DMS 273 (cell line): ENCODE results near the gene TNFAIP2.

Source experiments
- DNase-seq: peaks from one replicate; lab custom pipeline; 2025; ENCODE audit not compliant: unreplicated experiment; lab: John Stamatoyannopoulos, UW

Gene TNFAIP2

DNA sequence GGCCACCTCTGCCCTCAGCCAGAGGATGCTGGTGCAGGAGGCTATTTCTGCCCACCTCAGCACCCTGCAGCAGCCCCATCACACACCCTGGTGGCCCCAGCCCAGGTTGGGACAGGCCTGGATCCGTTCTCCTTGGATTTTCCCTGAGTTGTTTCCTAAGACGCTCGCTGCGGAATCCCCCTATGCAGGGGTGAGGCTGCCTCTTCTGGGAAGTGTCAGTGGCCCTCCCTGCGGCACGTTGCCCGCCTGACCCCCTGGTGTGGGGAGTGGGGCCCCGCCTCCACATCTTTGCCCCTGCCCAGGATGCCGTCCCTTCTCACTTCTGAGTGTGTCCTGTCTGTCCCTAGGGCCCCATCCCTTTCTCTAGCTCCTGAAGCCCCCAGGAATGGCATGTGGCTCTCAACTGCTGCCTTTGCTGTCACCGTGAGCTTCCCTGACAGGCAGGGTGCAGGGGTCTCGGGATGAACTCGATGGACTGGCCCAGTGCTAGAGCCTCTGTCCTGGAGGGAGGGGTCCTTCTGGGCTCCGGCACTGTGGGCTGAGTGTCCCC lies 29.3 kb upstream of the TNFAIP2 start:
- no peak for DNase-seq

GRCh38 chr14:103094406-103095209 lies 28.7 kb upstream of the TNFAIP2 start, which contains the start of gene EXOC3L4:
TSS of gene EXOC3L4 (plus strand) at chr14:103094725. CDS start at chr14:103100220, 5,495 bp downstream.
- DNase-seq, result no peak

DNA sequence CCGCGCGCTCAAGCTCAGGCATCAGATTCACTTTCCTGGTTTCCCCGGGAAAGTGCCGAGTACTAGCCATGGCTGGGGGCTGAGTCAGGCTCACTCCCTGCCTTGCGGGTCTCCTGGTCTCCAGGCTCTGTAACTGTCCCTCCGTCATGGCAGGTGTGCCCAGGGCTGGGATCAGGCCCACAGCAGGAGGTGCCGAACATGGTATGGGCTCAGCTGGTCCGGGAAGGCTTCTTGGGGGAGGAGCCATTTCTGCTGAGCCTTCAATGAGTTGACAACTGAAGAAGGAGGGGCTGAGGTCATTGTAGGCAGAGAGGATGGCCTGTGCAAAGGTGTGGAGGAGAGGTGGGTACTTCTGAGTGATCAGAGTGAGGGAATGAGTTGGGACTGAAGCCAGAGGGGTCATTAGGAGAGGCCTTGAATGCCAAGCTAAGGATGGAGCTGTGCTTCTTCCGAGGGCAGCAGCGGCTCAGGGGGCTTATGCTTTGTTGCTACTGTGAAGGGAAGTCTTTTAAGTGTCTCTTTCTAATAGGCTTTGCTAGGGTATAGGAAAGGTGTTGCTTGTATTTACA lies 28.0 kb upstream of the TNFAIP2 start:
- no peak for DNase-seq

DNA sequence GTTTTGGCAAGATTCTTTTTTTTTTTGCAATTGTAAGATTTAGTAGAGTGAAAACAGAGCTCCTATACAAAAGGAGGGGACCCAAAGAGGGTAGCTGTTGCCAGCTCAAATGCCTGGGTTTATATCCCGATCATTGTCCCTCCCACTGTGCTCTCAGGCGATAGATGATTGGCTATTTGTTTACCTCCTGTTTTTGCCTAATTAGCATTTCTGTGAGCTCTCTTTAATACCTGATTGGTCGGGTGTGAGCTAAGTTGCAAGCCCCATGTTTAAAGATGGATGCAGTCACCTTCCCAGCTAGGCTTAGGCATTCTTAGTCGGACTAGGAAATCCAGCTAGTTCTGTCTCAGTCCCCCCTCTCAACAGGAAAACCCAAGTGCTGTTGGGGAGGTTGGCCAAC lies 26.9 kb upstream of the TNFAIP2 start:
- no peak for DNase-seq

- no peak for DNase-seq
Measured at GRCh38 chr14:103097244-103097993, 25.8 kb upstream of the TNFAIP2 start.

DNA sequence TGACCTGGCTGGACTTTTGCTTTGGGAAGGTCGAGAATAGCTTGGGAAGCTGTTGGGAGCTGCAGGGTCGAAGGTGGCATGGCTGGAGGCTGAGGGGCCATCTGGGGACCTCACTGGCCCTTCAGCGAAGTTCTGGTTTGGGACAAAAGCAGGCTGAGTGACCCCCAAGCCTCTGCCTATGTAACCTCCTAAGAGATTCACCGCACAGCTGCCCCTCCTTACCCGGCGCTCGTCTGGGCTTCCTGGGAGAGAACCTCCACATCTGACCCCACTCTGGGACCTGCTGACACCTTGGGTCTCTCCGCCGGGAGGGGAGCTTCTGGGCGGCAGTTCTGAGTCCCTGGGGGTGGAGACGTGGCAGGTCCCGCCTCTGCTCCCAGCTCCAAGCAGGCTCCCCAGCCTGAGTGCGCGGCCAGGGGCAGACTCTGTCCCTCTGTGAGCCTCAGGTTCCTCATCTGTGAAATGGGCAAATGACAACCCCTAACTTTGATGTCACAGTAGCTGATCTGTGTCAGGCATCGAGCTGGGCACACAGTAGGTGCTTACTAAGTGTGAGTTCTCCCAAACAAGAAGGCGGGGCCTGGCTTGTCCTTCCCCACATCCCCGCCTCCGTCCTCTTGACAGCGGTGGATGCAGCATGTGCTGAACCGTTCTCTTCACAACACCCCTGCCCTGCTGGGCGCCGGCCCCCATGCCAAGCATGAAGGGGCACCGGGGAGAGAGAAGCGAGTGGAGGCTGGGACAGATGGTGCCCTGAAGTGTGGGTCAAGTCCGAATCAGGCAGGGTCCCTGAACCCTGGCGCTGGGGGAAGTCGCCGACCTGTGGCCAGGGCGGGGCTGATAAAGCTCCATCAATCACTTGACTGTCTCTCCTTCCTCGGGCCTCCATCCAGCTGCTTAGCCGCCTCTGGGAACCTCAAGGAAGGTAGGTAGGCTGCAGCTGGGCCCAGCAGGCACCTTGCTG lies 25.0 kb upstream of the TNFAIP2 start:
- no peak for DNase-seq

GRCh38 chr14:103099081-103099732 lies 24.1 kb upstream of the TNFAIP2 start:
- DNase-seq, result no peak

GRCh38 chr14:103099733-103100280 lies 23.5 kb upstream of the TNFAIP2 start:
- DNase-seq, result no peak

GRCh38 chr14:103100281-103101121 lies 22.8 kb upstream of the TNFAIP2 start:
- DNase-seq, result no peak

- DNase-seq, result peak; percentile 33
Measured at GRCh38 chr14:103101257-103101962, 21.9 kb upstream of the TNFAIP2 start.

DNA sequence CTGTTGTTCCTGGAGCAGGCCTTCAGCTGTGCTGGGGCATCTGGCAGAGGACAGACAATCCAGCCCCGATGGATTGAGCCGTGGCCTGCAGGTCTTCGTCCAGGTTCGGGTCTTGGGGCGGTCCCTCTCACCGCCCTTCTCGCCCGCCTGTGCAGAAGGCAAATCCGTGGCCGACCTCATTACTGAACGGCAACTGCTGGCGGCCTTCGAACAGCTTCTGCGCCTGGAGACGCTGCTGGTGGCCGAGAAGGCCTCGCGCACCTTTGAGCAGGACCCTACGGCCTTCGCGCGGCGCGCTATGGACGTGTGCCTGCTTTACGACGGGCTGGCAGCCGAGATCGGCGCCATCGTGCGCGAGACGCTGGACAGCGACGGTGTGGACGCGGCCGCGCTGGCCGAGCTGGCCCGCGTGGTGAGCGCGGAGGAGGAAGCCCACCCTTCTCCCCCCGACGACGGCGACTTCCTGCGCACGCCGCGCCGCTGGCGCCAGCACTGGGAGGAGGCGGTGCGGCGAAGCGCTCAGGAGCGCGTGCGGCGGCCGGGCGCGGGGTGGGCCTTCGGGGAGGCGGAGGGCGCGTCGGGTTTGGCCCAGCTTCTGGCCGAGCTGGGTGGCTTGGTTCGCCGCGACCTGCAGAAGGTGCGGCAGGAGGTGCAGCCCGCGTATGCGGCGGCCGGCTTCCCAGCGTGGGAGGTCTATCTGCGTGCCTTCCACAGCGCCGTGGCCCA lies 21.1 kb upstream of the TNFAIP2 start:
- no peak for DNase-seq

GRCh38 chr14:103102689-103103260 lies 20.5 kb upstream of the TNFAIP2 start:
- DNase-seq, result no peak

DNA sequence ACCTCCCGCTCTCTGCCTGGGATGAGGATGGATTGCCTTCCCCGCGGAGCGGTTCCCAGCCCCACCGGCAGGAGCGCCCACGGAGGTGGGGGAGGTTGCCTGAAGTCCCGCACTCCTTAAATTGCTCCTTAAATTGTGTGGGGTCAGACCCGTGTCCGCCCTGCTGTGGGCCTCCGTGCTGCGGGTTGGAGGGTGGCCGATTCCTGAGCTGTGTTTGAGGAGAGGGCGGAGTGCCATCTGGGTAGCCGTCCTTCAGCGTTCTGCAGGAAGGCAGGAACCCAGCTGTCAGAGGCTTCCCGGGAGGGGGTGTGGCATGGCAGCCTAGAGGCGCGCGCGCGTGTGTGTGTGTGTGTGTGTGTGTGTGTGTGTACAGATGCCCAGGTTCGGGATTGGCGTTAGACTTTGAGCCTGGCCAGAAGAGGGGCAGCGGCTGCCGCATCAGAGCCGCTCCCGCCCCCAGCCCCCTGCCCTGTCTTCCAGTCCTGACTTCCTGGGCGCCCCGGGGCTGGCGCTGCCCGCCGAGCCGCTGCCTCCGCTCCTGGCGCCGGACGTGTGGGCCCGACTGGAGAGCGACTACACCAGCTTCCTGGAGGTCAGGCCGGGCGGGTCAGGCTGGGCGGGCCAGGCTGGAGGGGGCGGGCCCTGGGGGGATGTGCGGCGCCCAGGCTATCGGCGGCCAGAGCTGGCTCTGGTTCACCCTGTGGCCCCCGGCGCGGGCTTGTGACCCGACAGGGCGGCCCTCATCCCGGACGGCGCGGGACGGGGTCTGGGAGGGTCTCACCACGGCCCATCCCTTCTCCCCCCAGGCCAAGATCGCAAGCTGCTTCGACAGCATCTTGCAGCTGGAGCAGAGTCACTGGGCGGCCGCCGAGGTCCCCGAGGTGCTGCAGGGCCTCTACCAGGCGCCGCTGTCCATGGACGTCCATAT lies 19.5 kb upstream of the TNFAIP2 start:
- DNase-seq, result peak; percentile 96

DNA sequence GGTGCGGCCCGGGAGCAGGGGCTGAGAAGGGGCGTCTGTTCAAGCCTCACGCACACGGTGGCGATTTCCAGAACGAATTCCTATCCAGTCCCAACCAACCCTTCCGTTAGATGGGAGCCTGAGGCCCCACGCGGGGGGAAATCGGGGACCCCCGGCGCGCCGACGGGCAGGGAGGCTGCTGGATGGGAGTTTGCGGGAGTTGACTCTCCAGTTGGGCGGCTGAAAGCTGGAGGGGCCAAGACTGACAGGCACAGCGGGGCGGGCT lies 18.9 kb upstream of the TNFAIP2 start:
- peak; percentile 59 for DNase-seq

- peak; percentile 79 for DNase-seq
Measured at GRCh38 chr14:103104654-103105452, 18.4 kb upstream of the TNFAIP2 start.
